Fibroblast of skin of back (primary cell): ENCODE data around the gene COPS9.

ENCODE experiments used
- DNase-seq: peaks from one replicate; pipeline ENCODE4 v3.0.0-alpha.2; 2013

The COPS9 gene

GRCh38 chr2:240106765-240107476, 29.2 kb downstream of the COPS9 start:
- no peak for DNase-seq

- no peak for DNase-seq
Measured at GRCh38 chr2:240105982-240106381, 30.1 kb downstream of the COPS9 start.

- DNase-seq: no peak
Measured at GRCh38 chr2:240103136-240103535, 33.0 kb downstream of the COPS9 start.

- DNase-seq: no peak
Measured at GRCh38 chr2:240098349-240098748, 37.8 kb downstream of the COPS9 start.

GRCh38 chr2:240095556-240096523, 40.3 kb downstream of the COPS9 start:
- DNase-seq: no peak

- DNase-seq: no peak
Measured at GRCh38 chr2:240089306-240089705, 46.8 kb downstream of the COPS9 start.

- DNase-seq: no peak
Measured at GRCh38 chr2:240086563-240086962, 49.5 kb downstream of the COPS9 start.
